Aorta (tissue), 5 donors: ENCODE results near the gene GAS5. TPM values are rescaled to one million over a fixed set of nuclear protein-coding genes. Genes with fewer than 3 reads are reported as not detected.

Experiments
- ATAC-seq: fragments of 200-7000 bp; cut with Tn5 transposase; one replicate; pipeline ENCODE4 v1.9.1; 2022; ENCODE audit warnings: moderate library complexity; ENCODE audit not compliant: low FRiP score
- DNase-seq, 2 donors: peaks; one replicate each; pipeline ENCODE4 v3.0.0-alpha.2; 2020
- H3K27ac ChIP-seq, 2 donors: one replicate each; pipeline ENCODE4 v1.5.1; 2013; ENCODE audit warnings: low read length in 2 of 2, mild to moderate bottlenecking in 2 of 2, moderate library complexity in 2 of 2, control low read depth in 1 of 2, inconsistent platforms in 1 of 2, low read depth in 1 of 2
- H3K27me3 ChIP-seq, 2 donors: one replicate each; pipeline ENCODE4 v1.6.1; 2013; ENCODE audit warnings: control low read depth in 1 of 2, low read length in 1 of 2, mild to moderate bottlenecking in 1 of 2, moderate library complexity in 1 of 2; ENCODE audit not compliant: insufficient read depth in 2 of 2, control insufficient read depth in 1 of 2
- H3K36me3 ChIP-seq, 2 donors: one replicate each; pipeline ENCODE4 v1.6.1; 2013; ENCODE audit warnings: control low read depth in 1 of 2, low read length in 1 of 2, mild to moderate bottlenecking in 1 of 2; ENCODE audit not compliant: insufficient read depth in 2 of 2, control insufficient read depth in 1 of 2
- H3K4me1 ChIP-seq, 2 donors: one replicate each; pipeline ENCODE4 v1.6.1; 2013; ENCODE audit warnings: low read length in 2 of 2, control low read depth in 1 of 2, mild to moderate bottlenecking in 1 of 2, moderate library complexity in 1 of 2; ENCODE audit not compliant: insufficient read depth in 2 of 2, control insufficient read depth in 1 of 2
- H3K4me3 ChIP-seq, 2 donors: one replicate each; pipeline ENCODE4 v1.5.1; 2013; ENCODE audit warnings: low read length in 2 of 2, control low read depth in 1 of 2, mild to moderate bottlenecking in 1 of 2
- H3K9me3 ChIP-seq: one replicate; pipeline ENCODE4 v1.6.1; 2013; ENCODE audit warnings: mild to moderate bottlenecking, low read length; ENCODE audit not compliant: control insufficient read depth
- WGBS, 2 donors: extraction: QIAGEN DNeasy Blood & Tissue Kit; methylation state at CpG; one replicate each; pipeline ENCODE4 v1.1.7; 2013; 5-methylcytosine and 5-hydroxymethylcytosine counted together
- intact Hi-C, 2 donors: fragments of 100-400 bp; cut with DNase I; formaldehyde crosslinking; loops; one replicate each; pipeline versions ENCODE4 v1.14.2 to v1.15.0; 2022
- polyA plus RNA-seq, 2 donors: library from polyadenylated mRNA; stranded (reverse); fragments of 200-250 nt; gene quantifications; one replicate each; pipeline ENCODE4 v1.2.3, GENCODE V29; 2013
- total RNA-seq, 2 donors: library from RNA; stranded (reverse); fragmentation: NEBNext Ultra II Directional; extraction: Animal tissue kit (Norgen Biotek cat#: 25700); gene quantifications; one replicate each; pipeline ENCODE4 v1.2.1, GENCODE V29; 2021
- donor health status: healthy with polysubstance abuse.
- donor health status: Bipolar disorder and iron deficiency.
- donor health status: DM: no; HTN: no; CAD: no.
- donor health status: DM: no; HTN: no; CAD: no.
- donor health status: DM: yes; HTN: yes; CAD: no.

Gene GAS5
- total and polyA plus RNA-seq, 4 donors: 201 to 898 (median 345) TPM

- ATAC-seq (peak; percentile 100), DNase-seq (peak; percentile 98)
- intact Hi-C loops: loop anchor here (2.0 to 5.0 kb wide), 4 partner anchors 44 to 407 kb away; partner anchors contain the start of genes PRDX6 (in 1 of the 2) and ZBTB37 (in 1 of the 2)
- 0% methylated on average over 55 of the region's 55 CpGs for WGBS, 2 donors
- peak within 1 kb of the TSS; percentile 46 to 92 for H3K27ac ChIP-seq
- no peaks in the 10 kb centered on the region for H3K27me3 ChIP-seq
- peaks cover 0 to 2% of the 10 kb centered on the region in 2 donors for H3K4me1 ChIP-seq
- no peaks in the 10 kb centered on the region for H3K9me3 ChIP-seq
- no peaks in the 10 kb centered on the region for H3K36me3 ChIP-seq
- H3K4me3 ChIP-seq: peak within 1 kb of the TSS; percentile 53 to 98
These were observed 43.3 kb downstream of the GAS5 start, which contains the start of the genes CENPL and DARS2 for GRCh38 chr1:173824315-173825081. TSS of gene CENPL (minus strand) at chr1:173824883. CDS start at chr1:173811299, 13,584 bp downstream. TSS of gene DARS2 (plus strand) at chr1:173824673. CDS start at chr1:173825230, 557 bp downstream.

- H3K27ac ChIP-seq: peak overlapping the region in 1 of 2 donors; percentile 92
- H3K27me3 ChIP-seq: no peaks in the 10 kb centered on the region
- peaks cover 0 to 2% of the 10 kb centered on the region in 2 donors for H3K4me1 ChIP-seq
- DNase-seq (no peak), ATAC-seq (no peak)
- 0 to 1% methylated on average over 25 of the region's 25 CpGs for WGBS, 2 donors
- H3K4me3 ChIP-seq: peak overlapping the region; percentile 53 to 98
- H3K36me3 ChIP-seq: no peaks in the 10 kb centered on the region
- H3K9me3 ChIP-seq: no peaks in the 10 kb centered on the region
- intact Hi-C loops: loop anchor here (2.0 to 5.0 kb wide), 3 partner anchors 45 to 407 kb away; partner anchors contain the start of gene ZBTB37 (in 1 of the 2)
These were observed 43.9 kb downstream of the GAS5 start for GRCh38 chr1:173823781-173824314.

GRCh38 chr1:173821680-173822079, 46.1 kb downstream of the GAS5 start:
- intact Hi-C loops: loop anchor here (5.0 kb wide), 2 partner anchors 389 to 404 kb away; no protein-coding TSS in a partner anchor
- no peaks in the 10 kb centered on the region for H3K36me3 ChIP-seq
- H3K27ac ChIP-seq: no peak overlapping the region
- peaks cover 0 to 2% of the 10 kb centered on the region in 2 donors for H3K4me1 ChIP-seq
- WGBS, 2 donors: 93 to 96% methylated on average over 4 of the region's 4 CpGs
- no peaks in the 10 kb centered on the region for H3K27me3 ChIP-seq
- no peak for DNase-seq
- no peak overlapping the region for H3K4me3 ChIP-seq
- ATAC-seq: no peak
- H3K9me3 ChIP-seq: no peaks in the 10 kb centered on the region

GRCh38 chr1:173818459-173818858, 49.3 kb downstream of the GAS5 start:
- ATAC-seq (no peak), DNase-seq (no peak)
- no peak overlapping the region for H3K4me3 ChIP-seq
- H3K9me3 ChIP-seq: no peaks in the 10 kb centered on the region
- H3K4me1 ChIP-seq: no peaks in the 10 kb centered on the region
- whole genome bisulfite sequencing, 2 donors: 87 to 91% methylated on average over 1 of the region's 1 CpG
- no peaks in the 10 kb centered on the region for H3K36me3 ChIP-seq
- no peaks in the 10 kb centered on the region for H3K27me3 ChIP-seq
- intact Hi-C loops: no loop called here
- H3K27ac ChIP-seq: no peak overlapping the region

Other genes starting within 250 kb of the GAS5 start
- not detected for gene TEX50, start 232.7 kb downstream of the GAS5 start, total RNA-seq
- not detected for gene TEX50, start 232.7 kb downstream of the GAS5 start, polyA plus RNA-seq
- gene ANKRD45, start 198.1 kb downstream of the GAS5 start, total RNA-seq: under 1 TPM; 0.33 to 0.39 TPM
- gene ANKRD45, start 198.1 kb downstream of the GAS5 start, polyA plus RNA-seq: under 1 TPM in 1 of 2 donors, not detected in 1; 0.28 TPM
- gene KLHL20, start 153.0 kb downstream of the GAS5 start, total RNA-seq: 10 to 100 TPM; 28.5 to 35.2 TPM
- gene KLHL20, start 153.0 kb downstream of the GAS5 start, polyA plus RNA-seq: 10 to 100 TPM; 13.3 to 17.4 TPM
- 1 to 10 TPM; 8.6 to 10.0 TPM for gene DARS2, start 43.3 kb downstream of the GAS5 start, total RNA-seq
- gene DARS2, start 43.3 kb downstream of the GAS5 start, polyA plus RNA-seq: 1 to 10 TPM; 2.0 to 3.6 TPM
- gene CENPL, start 43.1 kb downstream of the GAS5 start, total RNA-seq: 1 to 10 TPM; 4.5 to 4.8 TPM
- gene CENPL, start 43.1 kb downstream of the GAS5 start, polyA plus RNA-seq: 1 to 10 TPM; 1.9 to 5.9 TPM
- gene ZBTB37, start 391 bp upstream of the GAS5 start, total RNA-seq: 10 to 100 TPM; 14.2 to 19.9 TPM
- 1 to 10 TPM in 1 of 2 donors, under 1 TPM in 1; 0.63 to 1.9 TPM for gene ZBTB37, start 391 bp upstream of the GAS5 start, polyA plus RNA-seq
- not detected for gene SERPINC1, start 49.3 kb upstream of the GAS5 start, total RNA-seq
- under 1 TPM in 1 of 2 donors, not detected in 1; 0.25 TPM for gene SERPINC1, start 49.3 kb upstream of the GAS5 start, polyA plus RNA-seq
- gene RC3H1, start 154.4 kb upstream of the GAS5 start, total RNA-seq: 10 to 100 TPM; 33.9 to 51.7 TPM
- 1 to 10 TPM; 4.5 to 5.4 TPM for gene RC3H1, start 154.4 kb upstream of the GAS5 start, polyA plus RNA-seq